Activated CD8-positive, alpha-beta memory T cell treated with anti-CD3 and anti-CD28 coated beads, Interleukin-2, amount 50 U/mL, for 24 hours (primary cell): ENCODE data around the gene LRP2.
"Not testable (repeated sequence)": the region's sequence is repeated elsewhere in the genome, so short reads cannot be mapped to it uniquely, and the experiment has no call there.

ENCODE experiments used
- DNase-seq: peaks from one replicate; pipeline ENCODE4 v3.0.0-alpha.2; 2020; ENCODE audit errors: extremely low read depth

Gene LRP2

DNA sequence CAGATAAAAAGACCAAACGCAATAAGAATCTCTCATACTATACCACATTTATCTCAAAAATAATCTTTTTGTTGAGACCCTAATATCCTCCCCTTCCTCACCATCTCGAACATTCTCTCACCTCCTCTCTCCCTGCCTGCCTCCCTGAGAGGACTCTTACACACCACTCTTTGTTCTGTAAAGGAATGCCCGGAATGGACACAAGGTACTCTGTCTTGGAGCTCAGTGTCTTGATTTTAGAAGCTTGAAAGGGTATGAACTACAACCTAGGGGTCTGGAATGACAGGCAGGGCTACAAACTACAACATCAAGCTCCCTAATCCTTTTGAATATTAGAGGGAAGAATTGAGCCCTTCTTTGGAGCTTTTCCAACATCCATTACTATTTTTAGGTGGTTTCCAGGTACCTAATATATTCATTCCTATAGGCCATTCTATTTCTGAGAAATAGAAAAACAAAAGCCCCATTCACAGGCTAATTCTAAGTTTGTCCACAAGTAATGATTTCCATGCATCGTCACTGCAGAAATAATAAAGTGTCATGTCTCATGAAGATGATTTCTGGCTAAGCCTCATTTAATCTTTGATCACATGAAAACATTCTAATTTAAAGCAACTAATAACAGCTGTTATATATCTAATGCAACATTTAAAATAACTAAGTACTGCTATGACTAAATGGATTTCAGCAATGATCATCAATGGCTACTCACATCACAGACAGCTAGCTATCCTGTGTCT lies 60.6 kb downstream of the LRP2 start:
- no peak for DNase-seq

DNA sequence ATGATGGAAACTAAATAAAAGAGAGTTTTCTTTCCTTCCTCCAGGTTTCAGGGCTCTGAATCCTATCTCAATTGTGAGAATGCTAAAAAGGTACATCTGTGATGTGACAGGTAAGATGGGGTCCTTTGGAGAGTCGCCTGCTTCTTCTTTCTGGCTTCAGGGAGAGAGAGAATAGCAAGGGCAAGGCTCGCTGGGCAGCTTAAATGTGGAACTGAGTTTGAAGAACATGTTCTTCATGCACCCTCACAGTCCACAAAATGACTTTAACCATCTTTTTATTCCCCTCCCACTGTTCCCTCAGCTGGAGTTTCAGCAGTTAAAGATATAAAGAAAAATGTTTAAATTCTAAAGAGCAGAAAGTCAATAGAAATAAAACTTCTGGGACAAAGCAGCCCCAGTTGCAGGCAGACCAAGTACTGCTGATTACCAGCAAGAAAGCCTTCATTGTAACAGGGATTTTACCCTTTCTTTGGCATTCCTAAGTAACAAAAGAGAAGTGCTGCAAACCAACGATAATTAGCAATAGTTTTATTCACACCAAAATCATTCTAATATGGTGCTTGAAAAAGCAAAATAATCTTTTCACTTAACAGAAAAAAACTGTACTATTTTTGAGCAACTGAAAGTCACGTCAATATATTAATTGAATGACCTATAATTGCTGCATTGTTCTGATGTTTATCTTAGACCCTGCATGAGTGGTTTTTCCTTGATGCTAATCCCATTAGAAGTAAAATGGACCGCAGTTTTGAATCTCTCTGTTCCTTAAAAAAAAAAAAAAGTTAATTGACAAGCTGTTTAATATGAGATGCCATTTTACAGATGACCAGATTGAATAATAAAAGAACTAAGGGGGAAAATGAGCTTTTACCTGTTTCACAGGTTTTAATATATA lies 61.5 kb downstream of the LRP2 start:
- DNase-seq, result no peak

- no peak for DNase-seq
These were observed 64.3 kb downstream of the LRP2 start for GRCh38 chr2:169298007-169298406.

- no peak for DNase-seq
These were observed 68.2 kb downstream of the LRP2 start for GRCh38 chr2:169294001-169294675.

GRCh38 chr2:169291517-169291916 lies 70.8 kb downstream of the LRP2 start:
- no peak for DNase-seq

DNA sequence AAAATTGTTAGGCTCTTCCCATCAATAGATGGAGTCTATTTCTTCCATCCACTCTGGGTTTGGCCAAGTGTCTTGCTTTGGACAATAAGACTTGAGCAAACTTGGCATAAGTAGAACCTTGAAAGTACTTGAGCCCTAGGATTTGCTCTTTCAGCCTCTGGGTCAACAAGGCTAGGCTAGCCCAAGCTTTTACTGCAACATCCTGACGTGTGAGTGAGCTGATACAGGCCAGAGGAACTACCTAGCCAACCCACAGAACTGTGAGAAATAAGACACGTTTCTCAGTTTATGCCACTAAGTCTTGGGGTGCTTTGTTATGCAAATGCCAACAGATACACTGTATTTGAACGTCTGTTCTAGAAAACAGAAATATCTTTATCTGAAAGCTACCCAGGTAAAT lies 71.9 kb downstream of the LRP2 start:
- no peak for DNase-seq

- no peak for DNase-seq
These were observed 74.7 kb downstream of the LRP2 start for GRCh38 chr2:169287666-169288065.

GRCh38 chr2:169286624-169287231 lies 75.6 kb downstream of the LRP2 start:
- no peak for DNase-seq

DNA sequence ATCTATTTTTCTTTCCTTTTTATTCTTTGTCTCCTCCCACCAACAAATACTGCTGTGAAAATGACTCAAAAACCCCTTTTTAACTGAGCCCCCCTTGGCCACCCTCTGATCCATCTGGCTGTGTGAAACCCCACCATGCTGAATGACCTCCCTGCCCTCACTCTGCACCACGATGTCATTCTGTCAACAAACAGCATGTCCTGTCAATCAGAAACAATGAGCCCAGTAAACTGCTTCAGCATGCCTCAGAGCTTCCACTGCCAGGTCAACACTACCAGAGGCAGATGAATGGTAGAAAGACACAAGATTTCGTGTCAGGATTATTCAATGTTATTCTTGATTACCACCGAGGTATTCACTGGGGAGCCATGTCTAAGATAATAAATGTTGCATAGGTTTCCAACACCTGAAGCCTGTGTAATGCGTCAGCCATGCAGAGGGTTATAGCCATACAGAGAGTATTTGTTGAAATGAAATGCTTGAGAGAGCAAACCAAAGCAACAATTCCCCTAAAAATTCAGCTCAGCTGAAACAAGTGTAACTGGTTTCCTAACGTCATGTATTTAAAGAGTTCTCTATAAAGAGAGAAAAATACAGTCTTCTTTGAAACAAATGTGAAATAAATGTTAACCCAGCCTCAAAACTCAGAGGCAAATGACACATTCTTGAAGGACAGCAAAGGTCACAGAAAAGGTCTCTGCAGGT lies 76.7 kb downstream of the LRP2 start:
- DNase-seq, result no peak

DNA sequence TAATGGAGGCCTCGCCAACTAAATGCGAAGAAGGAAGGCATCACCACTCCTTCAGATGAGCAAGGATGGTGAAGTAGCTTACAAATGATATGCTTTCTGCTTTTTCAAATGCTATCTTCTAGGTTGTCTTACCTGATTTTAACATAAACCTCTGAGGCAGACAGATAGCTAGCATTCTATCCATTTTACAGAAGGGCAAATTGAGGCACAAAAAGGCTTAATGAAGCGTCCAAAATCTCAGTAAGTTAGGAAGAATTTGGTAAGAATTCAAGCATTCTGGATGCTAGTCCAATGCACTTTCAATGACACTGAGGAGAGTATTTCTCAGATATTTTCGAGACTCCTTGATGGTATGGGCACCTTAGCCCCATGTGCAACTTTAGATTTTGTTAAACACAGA lies 81.8 kb downstream of the LRP2 start:
- DNase-seq, result no peak

DNA sequence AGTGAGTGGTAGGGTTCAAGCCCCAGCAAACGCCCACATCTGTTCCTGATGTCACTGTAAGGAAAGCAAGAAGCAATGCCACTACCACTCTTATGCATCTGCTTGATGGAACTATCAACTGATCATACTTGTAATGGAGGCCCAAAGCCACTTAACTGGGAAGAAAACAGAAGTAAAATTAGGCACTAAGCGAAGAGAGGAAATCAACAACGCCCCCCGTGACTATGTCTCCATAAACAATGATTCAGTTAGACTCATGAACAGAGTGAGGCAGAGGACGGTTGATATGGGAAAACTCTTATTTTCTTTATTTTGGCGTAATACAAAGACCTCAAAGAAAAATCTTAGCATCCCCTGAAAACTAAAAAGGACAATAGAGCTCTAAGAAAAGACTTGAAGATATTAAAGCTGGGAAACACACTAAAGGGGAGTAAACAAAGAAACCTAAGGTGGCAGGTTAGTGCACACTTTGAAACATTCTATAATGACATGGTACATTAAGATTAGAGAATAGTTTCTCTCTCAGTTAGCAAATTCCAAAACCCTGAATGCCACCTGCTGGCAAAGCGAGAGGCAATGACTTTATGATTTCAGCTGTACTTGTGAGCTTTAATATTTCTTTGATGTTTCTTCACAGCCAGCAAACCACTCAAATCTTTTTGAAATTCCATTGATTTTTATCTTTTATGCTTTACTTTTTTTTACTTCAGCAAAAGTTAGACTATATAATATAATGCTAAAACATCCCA lies 86.5 kb downstream of the LRP2 start:
- DNase-seq, result no peak

DNA sequence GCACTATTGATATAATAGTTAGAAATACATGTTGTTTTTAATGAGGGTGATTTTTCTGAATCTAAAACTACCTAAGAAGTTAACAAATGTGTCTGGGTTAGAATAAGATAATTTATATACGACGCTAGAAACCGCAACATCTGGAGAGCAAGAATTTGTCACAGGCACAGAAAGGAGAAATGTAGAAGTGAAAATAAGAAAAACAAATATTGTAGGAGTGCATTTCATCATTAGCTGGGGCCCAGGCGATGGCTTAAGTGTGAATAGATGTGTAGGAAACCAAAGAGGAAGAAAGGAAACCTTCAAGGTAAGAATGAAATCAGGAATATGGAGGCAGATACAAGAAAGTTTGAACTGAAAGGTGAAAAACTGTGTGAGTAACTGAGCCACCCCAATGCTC lies 90.3 kb downstream of the LRP2 start:
- no peak for DNase-seq

- not testable (repeated sequence) for DNase-seq
These were observed 91.8 kb downstream of the LRP2 start for GRCh38 chr2:169270574-169270973.

GRCh38 chr2:169265591-169265990 lies 96.7 kb downstream of the LRP2 start:
- no peak for DNase-seq

DNA sequence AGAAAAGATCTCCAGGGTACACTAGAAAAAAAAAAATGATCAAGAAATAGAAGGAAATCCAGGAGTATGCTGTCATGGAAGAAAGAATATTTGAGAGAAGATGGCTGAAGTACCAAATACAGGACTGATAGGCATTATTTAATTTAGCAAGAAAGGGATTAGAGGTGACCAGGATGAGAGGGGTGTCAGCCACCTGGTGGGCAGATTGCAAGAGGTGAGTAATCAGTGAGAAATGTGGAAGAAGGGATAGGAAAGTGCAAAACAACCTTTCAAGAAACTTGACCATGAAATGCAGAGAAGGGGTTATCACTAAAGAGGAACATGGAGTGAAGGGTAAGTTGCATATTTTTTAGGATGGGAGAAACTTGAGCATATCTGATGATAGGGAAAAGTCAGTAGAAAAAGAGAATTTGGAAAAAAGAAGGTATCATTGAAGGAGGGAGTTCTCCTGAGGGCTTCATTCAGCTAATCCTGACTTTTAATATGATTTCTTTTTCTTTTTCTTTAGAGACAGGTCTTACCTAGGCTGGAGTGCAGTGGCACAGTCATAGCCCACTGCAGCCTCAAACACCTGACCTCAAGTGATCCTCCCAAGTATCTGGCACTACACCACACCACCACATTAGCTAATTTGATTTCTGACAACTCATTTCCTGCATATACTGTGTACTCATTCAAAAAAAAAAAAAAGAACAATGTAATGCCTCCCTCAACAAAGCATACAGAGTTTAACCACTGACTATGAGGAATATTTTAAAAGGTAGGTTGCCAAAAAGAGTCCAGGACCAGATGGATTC lies 101.3 kb downstream of the LRP2 start:
- DNase-seq, result no peak

DNA sequence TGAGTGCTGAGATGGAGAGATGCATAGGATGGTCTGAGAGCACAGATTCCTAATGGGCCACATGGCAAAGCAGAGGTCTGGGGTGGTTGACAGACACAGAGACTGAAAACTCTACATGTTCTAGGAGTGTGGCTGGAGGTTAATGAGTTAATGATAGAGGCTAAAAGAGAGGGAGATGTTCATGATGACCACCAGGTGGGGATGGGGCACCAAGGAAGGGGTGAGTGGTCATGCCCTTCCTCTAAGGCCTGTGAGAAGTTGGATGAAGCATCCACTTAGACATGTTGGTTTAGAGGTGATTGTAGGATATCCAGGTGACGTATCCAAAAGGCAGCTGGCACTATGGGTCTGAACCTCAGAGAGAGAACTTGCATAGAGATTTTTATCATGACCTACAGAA lies 102.1 kb downstream of the LRP2 start:
- no peak for DNase-seq

DNA sequence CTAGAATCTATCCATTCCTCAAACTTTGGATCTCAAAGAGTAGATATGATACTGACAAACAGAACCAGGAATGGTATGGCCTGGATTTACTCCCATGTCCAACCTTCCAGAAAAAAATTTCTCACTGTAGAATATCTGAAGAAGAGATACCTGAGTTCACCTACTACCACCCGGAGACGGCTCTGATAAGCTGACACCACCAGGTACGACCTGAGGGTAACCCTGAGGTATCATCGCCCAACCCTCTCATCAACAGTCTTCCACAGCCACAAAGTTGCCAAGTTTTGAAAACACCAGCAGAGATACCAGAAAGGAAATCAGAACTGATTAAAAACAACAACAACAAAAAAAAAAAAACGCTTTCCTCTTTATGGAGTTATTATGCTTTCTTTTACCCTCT lies 102.9 kb downstream of the LRP2 start:
- no peak for DNase-seq

DNA sequence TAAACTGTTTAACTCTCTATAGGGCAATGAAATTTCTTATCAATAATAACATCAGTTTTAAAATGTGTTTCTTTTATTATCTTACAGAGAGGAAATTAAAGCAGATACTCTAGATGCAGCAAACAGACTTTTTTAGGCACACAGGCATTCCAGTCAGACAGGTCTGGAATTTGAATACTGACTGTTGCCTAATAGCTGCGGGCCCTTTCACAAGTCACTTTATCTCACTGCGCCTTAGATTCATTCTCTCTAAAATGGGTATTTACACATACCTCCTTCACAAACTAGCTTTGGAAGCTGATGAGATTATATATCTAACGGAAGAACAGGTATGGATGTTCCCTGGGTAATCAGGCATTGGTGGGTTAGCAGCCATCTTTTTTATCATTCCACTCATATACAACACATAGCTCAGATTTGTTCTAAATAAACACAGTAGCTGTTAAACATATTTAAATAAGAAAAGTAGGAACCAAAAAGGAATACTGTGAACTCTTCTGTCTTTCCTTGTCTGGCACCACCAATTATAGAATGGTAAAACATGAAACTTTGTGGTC lies 104.2 kb downstream of the LRP2 start:
- no peak for DNase-seq

DNA sequence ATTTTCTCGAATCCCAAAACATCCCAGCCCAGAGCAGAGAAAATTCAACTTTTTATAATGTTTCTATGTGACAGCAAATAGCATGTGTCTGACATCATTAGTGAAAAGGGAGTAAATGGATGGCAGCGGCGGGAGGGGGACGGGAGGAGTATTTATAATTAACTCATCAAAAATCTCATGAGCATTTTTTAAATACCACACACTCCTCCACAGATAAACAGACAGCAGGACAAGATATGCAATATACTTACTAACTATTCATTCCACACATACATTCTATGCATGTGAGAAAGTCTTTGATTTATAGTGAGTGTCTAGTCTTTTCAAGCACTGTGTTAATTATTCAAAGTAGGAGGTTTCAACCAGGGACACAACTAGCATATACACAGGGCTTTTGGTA lies 107.6 kb downstream of the LRP2 start:
- DNase-seq, result no peak

- no peak for DNase-seq
These were observed 115.1 kb downstream of the LRP2 start for GRCh38 chr2:169247211-169247610.
